GM23338 (cell line): ENCODE measurements around the gene NSUN4. TPM values are rescaled to one million over a fixed set of nuclear protein-coding genes. Genes with fewer than 3 reads are reported as not detected.

Experiments used
- ATAC-seq: fragments of 200-7000 bp; cut with Tn5 transposase; 3 replicates; pipeline ENCODE4 v1.9.1; 2020
- DNase-seq: peaks from one replicate; pipeline ENCODE4 v3.0.0-alpha.2; 2015; ENCODE audit warnings: low spot score
- H2AFZ ChIP-seq: fragments of 200-600 bp; sonication (generic); 2 replicates; pipeline ENCODE4 v1.8.0; 2016; ENCODE audit warnings: antibody characterized with exemption, mild to moderate bottlenecking, moderate library complexity
- H3F3A ChIP-seq: fragments of 200-600 bp; sonication (generic); replicated peaks from 2 replicates; pipeline ENCODE4 v1.8.0; 2017; ENCODE audit warnings: antibody characterized with exemption, mixed run types, low read depth
- H3K27ac ChIP-seq: fragments of 200-600 bp; sonication (generic); 2 replicates; pipeline ENCODE4 v1.6.1; 2016; ENCODE audit warnings: low read depth
- H3K27me3 ChIP-seq: fragments of 200-600 bp; sonication (generic); 2 replicates; pipeline ENCODE4 v1.8.0; 2016; ENCODE audit warnings: mild to moderate bottlenecking, mixed run types, moderate library complexity; ENCODE audit not compliant: insufficient read depth
- H3K36me3 ChIP-seq: fragments of 200-600 bp; sonication (generic); 2 replicates; pipeline ENCODE4 v1.8.0; 2016; ENCODE audit warnings: mild to moderate bottlenecking; ENCODE audit not compliant: insufficient read depth
- H3K4me1 ChIP-seq: fragments of 200-600 bp; sonication (generic); 2 replicates; pipeline ENCODE4 v1.8.0; 2016; ENCODE audit warnings: mild to moderate bottlenecking, moderate library complexity; ENCODE audit not compliant: insufficient read depth
- H3K4me2 ChIP-seq: fragments of 200-600 bp; sonication (generic); 2 replicates; pipeline ENCODE4 v1.7.1; 2017; ENCODE audit warnings: mixed run types
- H3K4me3 ChIP-seq: fragments of 200-600 bp; sonication (generic); 2 replicates; pipeline ENCODE4 v1.6.1; 2016; ENCODE audit warnings: mixed run types
- H3K79me2 ChIP-seq: fragments of 200-600 bp; sonication (generic); replicated peaks from 2 replicates; pipeline ENCODE4 v1.8.0; 2017; ENCODE audit warnings: mild to moderate bottlenecking; ENCODE audit not compliant: insufficient read depth
- H3K9me2 ChIP-seq: fragments of 200-600 bp; sonication (generic); 2 replicates; pipeline ENCODE4 v1.8.0; 2017; ENCODE audit not compliant: insufficient read depth
- H4K20me1 ChIP-seq: fragments of 200-600 bp; sonication (generic); replicated peaks from 2 replicates; pipeline ENCODE4 v1.8.0; 2017; ENCODE audit warnings: mild to moderate bottlenecking; ENCODE audit not compliant: insufficient read depth
- H3K27ac Mint-ChIP-seq: 2 replicates; pipeline ENCODE4 v1.8.0; 2020; ENCODE audit warnings: inconsistent platforms, mild to moderate bottlenecking, moderate library complexity, mixed read lengths
- H3K27me3 Mint-ChIP-seq: 3 replicates; pipeline ENCODE4 v1.8.0; 2022; ENCODE audit warnings: low read depth, mild to moderate bottlenecking, moderate library complexity, mixed read lengths, inconsistent platforms; ENCODE audit not compliant: insufficient read depth, poor library complexity
- H3K36me3 Mint-ChIP-seq: 3 replicates; pipeline ENCODE4 v1.8.0; 2021; ENCODE audit warnings: low read depth, mild to moderate bottlenecking, inconsistent platforms, moderate library complexity, mixed read lengths
- H3K4me1 Mint-ChIP-seq: 3 replicates; pipeline ENCODE4 v1.8.0; 2020; ENCODE audit warnings: mild to moderate bottlenecking, inconsistent platforms, mixed read lengths
- H3K4me3 Mint-ChIP-seq: 3 replicates; pipeline ENCODE4 v1.8.0; 2021; ENCODE audit warnings: moderate library complexity, mild to moderate bottlenecking, inconsistent platforms, mixed read lengths
- H3K9me3 Mint-ChIP-seq: 3 replicates; pipeline ENCODE4 v1.8.0; 2020; ENCODE audit warnings: moderate library complexity, mild to moderate bottlenecking, inconsistent platforms, mixed read lengths
- CREB1 ChIP-seq: fragments of 250-450 bp; sonication (Bioruptor Pico); IDR thresholded peaks from 2 replicates; pipeline ENCODE4 v1.5.0; 2020; ENCODE audit warnings: low read depth, mild to moderate bottlenecking, moderate library complexity
- CTCF ChIP-seq, 2 experiments: fragments of 200-600 bp in 1 of 2; sonication (generic) in 1 of 2; conservative IDR thresholded peaks; 2 replicates each; pipeline versions ENCODE4 v1.5.1 to v1.6.1; 2016 to 2017; ENCODE audit warnings: antibody characterized with exemption in 2 of 2, low read depth in 2 of 2, mild to moderate bottlenecking in 2 of 2, moderate library complexity in 1 of 2
- ETS1 ChIP-seq: IDR thresholded peaks from 2 replicates; pipeline ENCODE4 v1.6.1; 2016; ENCODE audit warnings: antibody characterized with exemption
- EZH2 ChIP-seq: fragments of 200-600 bp; sonication (generic); IDR thresholded peaks from one replicate; pipeline ENCODE4 v1.8.0; 2017; ENCODE audit warnings: antibody characterized with exemption, mild to moderate bottlenecking, low read depth; ENCODE audit not compliant: unreplicated experiment
- EZH2phosphoT487 ChIP-seq: fragments of 200-600 bp; sonication (generic); IDR thresholded peaks from one replicate; pipeline ENCODE4 v1.8.1; 2018; ENCODE audit warnings: antibody characterized with exemption; ENCODE audit not compliant: unreplicated experiment
- JUNB ChIP-seq: IDR thresholded peaks from one replicate; pipeline ENCODE4 v1.6.1; 2016; ENCODE audit warnings: antibody characterized with exemption; ENCODE audit not compliant: unreplicated experiment
- NANOG ChIP-seq: IDR thresholded peaks from 2 replicates; pipeline ENCODE4 v1.6.1; 2016; ENCODE audit warnings: antibody characterized with exemption, borderline replicate concordance
- POLR2AphosphoS5 ChIP-seq: IDR thresholded peaks from 2 replicates; pipeline ENCODE4 v1.6.1; 2016; ENCODE audit warnings: antibody characterized with exemption, low read depth
- REST ChIP-seq: IDR thresholded peaks from one replicate; pipeline ENCODE4 v1.6.1; 2018; ENCODE audit warnings: antibody characterized with exemption; ENCODE audit not compliant: unreplicated experiment
- ZNF114 ChIP-seq: fragments of 250-450 bp; sonication (Bioruptor Pico); IDR thresholded peaks from 2 replicates; pipeline ENCODE4 v1.5.0; 2020; ENCODE audit warnings: mild to moderate bottlenecking, moderate library complexity
- ZNF331 ChIP-seq: fragments of 250-450 bp; sonication (Bioruptor Pico); IDR thresholded peaks from 2 replicates; pipeline ENCODE4 v1.5.0; 2020; ENCODE audit warnings: low read depth, mild to moderate bottlenecking, moderate library complexity
- polyA plus RNA-seq: library from polyadenylated mRNA; unstranded; fragments of >200 nt; fragmentation: Nextera tagmentation; extraction: Ambion mirVana; gene quantifications from 2 replicates; pipeline ENCODE4 v1.2.1, GENCODE V29; 2016
- total RNA-seq: library from RNA; depleted of rRNA; stranded (reverse); fragments of >200 nt; shearing (Covaris generic); gene quantifications from 2 replicates; pipeline ENCODE4 v1.2.3, GENCODE V29; 2014
- TF ChIP-seq, protein P1 (sequence below): fragments of 250-450 bp; sonication (Bioruptor Pico); IDR thresholded peaks from 2 replicates; pipeline ENCODE4 v1.5.0; 2020; ENCODE audit warnings: mild to moderate bottlenecking, moderate library complexity

The NSUN4 gene
- total and polyA plus RNA-seq, 2 experiments from 2014 or later = 8.9 to 11.6 TPM

DNA sequence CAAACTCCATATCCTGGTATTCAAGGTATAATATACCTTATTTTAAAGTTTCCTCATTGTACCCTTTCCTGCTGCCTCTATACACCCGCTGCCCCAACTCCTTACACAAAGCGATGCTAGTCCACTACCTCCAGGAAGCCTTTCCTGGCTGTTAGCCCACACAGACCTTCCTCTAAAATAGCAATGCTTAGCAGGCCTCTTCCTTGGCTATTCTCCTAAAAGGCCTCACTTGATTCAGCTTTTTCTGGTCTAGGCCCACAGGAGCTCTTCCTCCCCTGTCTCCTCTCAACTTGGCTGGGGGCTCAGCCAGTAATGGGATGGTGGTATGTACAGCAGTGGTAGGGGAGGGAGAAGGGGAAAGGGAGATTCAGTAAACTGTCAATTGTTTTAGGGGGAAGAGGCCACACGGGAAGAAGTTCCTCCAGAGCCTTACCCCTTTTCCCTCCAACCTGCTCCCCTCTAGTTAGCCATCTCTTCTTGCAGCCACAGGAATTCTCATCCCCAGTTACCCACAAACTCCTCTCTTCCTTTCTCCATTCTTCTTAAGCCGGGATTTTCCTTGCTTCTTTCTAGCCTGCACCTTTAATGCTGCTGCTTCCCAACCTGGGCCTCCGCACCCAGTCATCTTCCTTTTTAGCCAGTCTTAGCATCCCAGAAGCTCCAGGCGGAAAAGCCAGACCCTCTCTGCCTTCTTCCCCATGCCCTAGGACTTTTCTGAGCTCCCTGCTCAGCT, 39.8 kb upstream of the NSUN4 start:
- Histone ChIP-seq H3K4me2 (peak overlapping the region; percentile 88), H3K27me3 (no peaks in the 10 kb centered on the region), H2AFZ (no peak overlapping the region), H4K20me1 (peaks cover 13% of the 10 kb centered on the region), H3K4me1 (peaks cover 39% of the 10 kb centered on the region), H3K36me3 (peaks cover 13% of the 10 kb centered on the region), H3K79me2 (peaks cover 72% of the 10 kb centered on the region), H3K27ac (peak overlapping the region; percentile 79), H3K4me3 (peak overlapping the region; percentile 93), H3K9me2 (no peaks in the 10 kb centered on the region), H3F3A (peaks cover 11% of the 10 kb centered on the region)
- peaks cover 33% of the 10 kb centered on the region for H3K4me1 Mint-ChIP-seq
- H3K4me3 Mint-ChIP-seq = peak overlapping the region; percentile 98
- H3K27ac Mint-ChIP-seq = peak overlapping the region; percentile 86
- DNase-seq = peak; percentile 7
- H3K27me3 Mint-ChIP-seq = peaks cover 8% of the 10 kb centered on the region
- H3K36me3 Mint-ChIP-seq = peaks cover 41% of the 10 kb centered on the region
- no peak for TF ChIP-seq ETS1
- no peak for TF ChIP-seq NANOG
- TF ChIP-seq CTCF (conservative IDR thresholded peaks at IDR 0.05; ENCODE audit: low read depth in 2 of 2) = no peak
- TF ChIP-seq REST = no peak
- TF ChIP-seq ZNF114 (CRISPR knock-in tag) = no peak
- TF ChIP-seq, protein P1, sequence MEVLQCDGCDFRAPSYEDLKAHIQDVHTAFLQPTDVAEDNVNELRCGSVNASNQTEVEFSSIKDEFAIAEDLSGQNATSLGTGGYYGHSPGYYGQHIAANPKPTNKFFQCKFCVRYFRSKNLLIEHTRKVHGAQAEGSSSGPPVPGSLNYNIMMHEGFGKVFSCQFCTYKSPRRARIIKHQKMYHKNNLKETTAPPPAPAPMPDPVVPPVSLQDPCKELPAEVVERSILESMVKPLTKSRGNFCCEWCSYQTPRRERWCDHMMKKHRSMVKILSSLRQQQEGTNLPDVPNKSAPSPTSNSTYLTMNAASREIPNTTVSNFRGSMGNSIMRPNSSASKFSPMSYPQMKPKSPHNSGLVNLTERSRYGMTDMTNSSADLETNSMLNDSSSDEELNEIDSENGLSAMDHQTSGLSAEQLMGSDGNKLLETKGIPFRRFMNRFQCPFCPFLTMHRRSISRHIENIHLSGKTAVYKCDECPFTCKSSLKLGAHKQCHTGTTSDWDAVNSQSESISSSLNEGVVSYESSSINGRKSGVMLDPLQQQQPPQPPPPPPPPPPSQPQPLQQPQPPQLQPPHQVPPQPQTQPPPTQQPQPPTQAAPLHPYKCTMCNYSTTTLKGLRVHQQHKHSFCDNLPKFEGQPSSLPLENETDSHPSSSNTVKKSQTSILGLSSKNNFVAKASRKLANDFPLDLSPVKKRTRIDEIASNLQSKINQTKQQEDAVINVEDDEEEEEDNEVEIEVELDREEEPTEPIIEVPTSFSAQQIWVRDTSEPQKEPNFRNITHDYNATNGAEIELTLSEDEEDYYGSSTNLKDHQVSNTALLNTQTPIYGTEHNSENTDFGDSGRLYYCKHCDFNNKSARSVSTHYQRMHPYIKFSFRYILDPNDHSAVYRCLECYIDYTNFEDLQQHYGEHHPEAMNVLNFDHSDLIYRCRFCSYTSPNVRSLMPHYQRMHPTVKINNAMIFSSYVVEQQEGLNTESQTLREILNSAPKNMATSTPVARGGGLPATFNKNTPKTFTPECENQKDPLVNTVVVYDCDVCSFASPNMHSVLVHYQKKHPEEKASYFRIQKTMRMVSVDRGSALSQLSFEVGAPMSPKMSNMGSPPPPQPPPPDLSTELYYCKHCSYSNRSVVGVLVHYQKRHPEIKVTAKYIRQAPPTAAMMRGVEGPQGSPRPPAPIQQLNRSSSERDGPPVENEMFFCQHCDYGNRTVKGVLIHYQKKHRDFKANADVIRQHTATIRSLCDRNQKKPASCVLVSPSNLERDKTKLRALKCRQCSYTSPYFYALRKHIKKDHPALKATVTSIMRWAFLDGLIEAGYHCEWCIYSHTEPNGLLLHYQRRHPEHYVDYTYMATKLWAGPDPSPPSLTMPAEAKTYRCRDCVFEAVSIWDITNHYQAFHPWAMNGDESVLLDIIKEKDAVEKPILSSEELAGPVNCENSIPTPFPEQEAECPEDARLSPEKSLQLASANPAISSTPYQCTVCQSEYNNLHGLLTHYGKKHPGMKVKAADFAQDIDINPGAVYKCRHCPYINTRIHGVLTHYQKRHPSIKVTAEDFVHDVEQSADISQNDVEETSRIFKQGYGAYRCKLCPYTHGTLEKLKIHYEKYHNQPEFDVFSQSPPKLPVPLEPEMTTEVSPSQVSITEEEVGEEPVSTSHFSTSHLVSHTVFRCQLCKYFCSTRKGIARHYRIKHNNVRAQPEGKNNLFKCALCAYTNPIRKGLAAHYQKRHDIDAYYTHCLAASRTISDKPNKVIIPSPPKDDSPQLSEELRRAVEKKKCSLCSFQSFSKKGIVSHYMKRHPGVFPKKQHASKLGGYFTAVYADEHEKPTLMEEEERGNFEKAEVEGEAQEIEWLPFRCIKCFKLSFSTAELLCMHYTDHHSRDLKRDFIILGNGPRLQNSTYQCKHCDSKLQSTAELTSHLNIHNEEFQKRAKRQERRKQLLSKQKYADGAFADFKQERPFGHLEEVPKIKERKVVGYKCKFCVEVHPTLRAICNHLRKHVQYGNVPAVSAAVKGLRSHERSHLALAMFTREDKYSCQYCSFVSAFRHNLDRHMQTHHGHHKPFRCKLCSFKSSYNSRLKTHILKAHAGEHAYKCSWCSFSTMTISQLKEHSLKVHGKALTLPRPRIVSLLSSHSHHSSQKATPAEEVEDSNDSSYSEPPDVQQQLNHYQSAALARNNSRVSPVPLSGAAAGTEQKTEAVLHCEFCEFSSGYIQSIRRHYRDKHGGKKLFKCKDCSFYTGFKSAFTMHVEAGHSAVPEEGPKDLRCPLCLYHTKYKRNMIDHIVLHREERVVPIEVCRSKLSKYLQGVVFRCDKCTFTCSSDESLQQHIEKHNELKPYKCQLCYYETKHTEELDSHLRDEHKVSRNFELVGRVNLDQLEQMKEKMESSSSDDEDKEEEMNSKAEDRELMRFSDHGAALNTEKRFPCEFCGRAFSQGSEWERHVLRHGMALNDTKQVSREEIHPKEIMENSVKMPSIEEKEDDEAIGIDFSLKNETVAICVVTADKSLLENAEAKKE = no peak
- TF ChIP-seq JUNB = no peak
- no peak for TF ChIP-seq CREB1 (CRISPR knock-in tag)
- TF ChIP-seq POLR2AphosphoS5 = no peak
- no peak for TF ChIP-seq EZH2
- TF ChIP-seq ZNF331 (CRISPR knock-in tag) = no peak
- no peak for TF ChIP-seq EZH2phosphoT487
- peaks cover 7% of the 10 kb centered on the region for H3K9me3 Mint-ChIP-seq
- ATAC-seq = no peak
